GM19324 (cell line): ENCODE measurements around the gene SIGLECL1.

Source experiments
- ATAC-seq: cut with Tn5 transposase; IDR thresholded peaks from one replicate; pipeline ENCODE4 v1.9.1; 2021; ENCODE audit warnings: mild to moderate bottlenecking, moderate library complexity; ENCODE audit not compliant: unreplicated experiment, low FRiP score

Gene SIGLECL1

DNA sequence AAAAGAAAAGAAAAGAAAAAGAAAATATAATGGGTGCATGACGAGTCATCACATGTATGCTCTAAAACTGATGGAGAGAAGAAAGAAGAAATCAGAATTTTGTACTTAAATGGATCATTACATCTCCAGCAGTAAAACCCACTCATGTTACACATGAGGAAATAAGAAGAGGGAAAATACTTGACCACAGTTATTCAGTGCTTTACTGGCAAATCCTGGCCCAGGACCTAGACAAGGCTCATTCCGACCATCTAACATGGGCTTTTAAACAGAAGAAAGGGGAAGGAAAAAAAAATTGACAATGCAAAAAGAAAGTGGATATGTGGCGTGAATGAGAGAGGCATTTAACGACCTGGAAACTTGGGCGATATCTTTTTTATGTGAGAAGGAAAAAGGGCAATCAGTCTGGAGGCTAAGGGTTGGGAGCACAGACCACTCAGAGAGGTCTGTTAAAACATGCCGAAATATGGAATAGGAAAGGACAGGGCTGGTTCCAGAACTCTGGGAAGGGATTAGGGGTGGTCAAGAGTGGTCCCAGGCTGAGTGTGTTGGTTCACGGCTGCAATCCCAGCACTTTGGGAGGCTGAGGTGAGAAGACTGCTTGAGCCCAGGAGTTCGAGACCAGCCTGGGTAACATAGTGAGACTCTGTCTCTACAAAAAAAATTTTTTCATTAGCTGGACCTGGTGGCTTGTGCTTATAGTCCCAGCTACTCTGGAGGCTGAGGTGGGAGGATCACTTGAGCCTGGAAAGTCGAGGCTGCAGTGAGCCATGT is 1.6 kb downstream of the SIGLECL1 start:
- ATAC-seq = no peak

GRCh38 chr19:51253088-51253806 is 2.4 kb downstream of the SIGLECL1 start:
- ATAC-seq = no peak

DNA sequence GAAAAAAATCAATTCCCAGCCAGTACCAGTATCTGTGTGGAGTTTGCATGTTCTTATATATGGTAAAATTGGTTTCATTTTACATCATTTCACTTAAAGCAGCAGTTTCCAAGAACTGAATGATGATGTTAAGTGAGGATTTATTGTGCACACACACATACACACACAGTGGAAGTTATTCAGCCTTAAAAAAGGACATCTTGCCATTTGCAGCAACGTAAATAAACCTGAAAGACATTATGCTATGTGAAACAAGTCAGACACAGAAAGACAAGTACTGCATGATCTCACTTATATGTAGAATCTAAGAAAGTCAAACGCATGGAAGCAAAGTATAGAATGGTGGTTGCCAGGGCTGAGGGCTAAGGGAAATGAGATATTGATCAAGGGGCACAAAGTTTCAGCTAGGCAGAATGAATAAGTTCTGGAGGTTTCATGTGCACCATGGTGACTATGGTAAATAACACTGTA is 5.3 kb downstream of the SIGLECL1 start:
- no peak for ATAC-seq

GRCh38 chr19:51257471-51257870 is 6.6 kb downstream of the SIGLECL1 start:
- no peak for ATAC-seq

GRCh38 chr19:51258165-51259160 is 7.6 kb downstream of the SIGLECL1 start:
- ATAC-seq = no peak

GRCh38 chr19:51259348-51260245 is 8.7 kb downstream of the SIGLECL1 start:
- no peak for ATAC-seq

DNA sequence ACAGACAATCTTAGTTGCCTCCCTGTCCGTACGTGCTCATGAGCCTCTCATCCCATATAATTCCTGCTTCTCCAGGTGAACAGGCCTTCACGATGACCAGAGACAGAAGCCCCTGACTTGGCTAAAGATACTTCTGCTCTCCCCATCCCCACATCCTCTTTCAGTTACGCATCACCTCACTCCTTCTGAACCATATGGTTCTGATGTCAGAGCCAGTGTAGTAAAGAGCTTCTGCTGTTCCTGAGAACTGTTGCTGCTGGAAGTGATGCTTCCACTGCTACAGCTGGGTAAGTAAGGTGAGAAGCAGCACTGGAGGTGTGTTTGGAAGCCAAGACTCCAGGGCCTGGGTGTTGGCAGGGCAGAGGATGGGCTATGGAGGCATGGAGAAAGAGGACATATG is 12.9 kb downstream of the SIGLECL1 start:
- no peak for ATAC-seq

DNA sequence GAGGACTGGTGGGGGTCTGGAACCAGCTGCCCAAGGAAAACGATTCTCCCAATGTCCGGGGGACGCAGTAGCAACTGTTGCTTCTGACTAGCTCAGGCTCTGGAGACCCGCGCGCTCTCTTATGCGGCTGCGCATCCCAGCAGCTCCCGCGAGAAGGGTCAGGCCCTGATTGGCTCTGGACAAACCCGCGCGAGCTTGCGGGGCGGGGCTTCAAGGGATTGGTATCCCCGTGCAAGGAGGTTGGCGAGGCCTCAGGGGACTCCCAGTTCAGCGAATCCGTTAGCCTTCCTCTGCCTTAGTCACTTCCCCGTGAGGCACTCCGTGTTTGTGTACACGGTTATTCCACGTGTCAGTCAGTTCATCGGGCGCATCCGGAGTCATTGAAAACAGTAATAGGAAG is 20.2 kb downstream of the SIGLECL1 start:
- ATAC-seq = no peak

- no peak for ATAC-seq
These were observed 21.4 kb downstream of the SIGLECL1 start for GRCh38 chr19:51272183-51272810.

DNA sequence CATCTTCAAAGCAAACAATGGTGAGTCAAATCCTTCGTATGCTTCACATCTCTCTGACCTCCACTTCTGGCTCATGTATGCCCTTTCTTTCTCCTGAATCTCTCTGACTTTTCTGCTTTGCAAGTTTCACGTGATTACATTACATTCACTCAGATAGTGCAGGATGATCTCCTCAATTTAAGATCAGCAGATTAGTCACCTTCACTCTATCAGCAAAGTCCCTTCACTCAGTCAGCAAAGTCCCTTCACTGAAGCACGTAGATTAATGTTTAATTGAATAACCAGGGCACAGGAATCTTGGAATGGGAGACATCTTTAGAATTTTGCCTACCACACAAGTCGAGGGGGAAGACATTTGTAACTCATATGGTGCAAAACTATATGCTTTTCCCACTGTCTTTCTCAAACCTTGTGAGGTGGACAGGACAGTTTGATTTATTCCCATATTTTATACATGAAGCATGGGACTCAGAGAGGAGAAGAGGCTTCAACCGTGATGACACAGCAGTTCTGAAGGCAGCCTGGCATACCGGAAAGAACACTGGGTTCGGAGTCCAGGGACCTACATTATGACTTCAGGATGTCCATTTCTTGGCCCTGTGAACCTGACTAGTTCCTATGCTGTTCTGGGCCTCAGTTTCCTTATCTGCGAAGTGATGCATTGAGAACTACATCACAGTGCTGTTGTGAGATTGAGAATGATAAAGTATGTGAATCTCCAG is 23.3 kb downstream of the SIGLECL1 start:
- ATAC-seq = no peak

GRCh38 chr19:51277112-51277511 is 26.2 kb downstream of the SIGLECL1 start:
- ATAC-seq = no peak

GRCh38 chr19:51282335-51282734 is 31.5 kb downstream of the SIGLECL1 start:
- no peak for ATAC-seq

DNA sequence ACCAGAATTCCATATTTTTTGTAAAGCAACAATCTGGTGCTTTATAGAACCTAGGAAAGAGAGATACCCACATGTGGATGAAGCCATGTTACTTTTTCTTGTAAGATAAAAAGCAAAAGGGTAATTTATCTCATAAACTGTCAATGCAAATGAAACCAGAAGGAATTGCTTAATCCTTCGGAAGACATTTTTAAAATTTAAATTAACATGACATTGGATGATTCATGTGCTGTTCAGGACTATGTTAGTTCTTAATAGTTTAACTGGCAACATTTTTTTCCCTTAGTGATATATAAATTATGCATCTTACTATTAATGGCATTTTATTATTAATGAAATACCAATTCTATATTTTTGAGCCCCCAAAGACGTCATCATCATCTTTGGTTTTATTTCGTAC is 34.8 kb downstream of the SIGLECL1 start:
- ATAC-seq = no peak

- no peak for ATAC-seq
These were observed 38.8 kb downstream of the SIGLECL1 start for GRCh38 chr19:51289635-51290034.

GRCh38 chr19:51292971-51293370 is 42.1 kb downstream of the SIGLECL1 start:
- no peak for ATAC-seq

- ATAC-seq = no peak
These were observed 42.8 kb downstream of the SIGLECL1 start for GRCh38 chr19:51293571-51294210.

- no peak for ATAC-seq
These were observed 43.5 kb downstream of the SIGLECL1 start for GRCh38 chr19:51294211-51294976.
